Measurements from ENCODE around the gene DDX25.

The DDX25 gene

GRCh38 chr11:125957618-125958332 lies 53.5 kb downstream of the DDX25 start:
- POLR2A ChIA-PET: no interaction called here
- DNase-seq (ENCODE audit: extremely low spot score): no peak
- TF ChIP-seq ZNF384 (IDR thresholded peaks at IDR 0.05): no peak
- TF ChIP-seq FOXK2 (IDR thresholded peaks at IDR 0.05): no peak
- TF ChIP-seq FOXA1 (IDR thresholded peaks at IDR 0.05): no peak
- TF ChIP-seq HDGF (IDR thresholded peaks at IDR 0.05; ENCODE audit: borderline replicate concordance): no peak
- no peak for TF ChIP-seq NFRKB (IDR thresholded peaks at IDR 0.05)
- no peak for TF ChIP-seq BHLHE40 (IDR thresholded peaks at IDR 0.05; ENCODE audit: borderline replicate concordance)
- no peak for TF ChIP-seq L3MBTL2 (conservative IDR thresholded peaks at IDR 0.05)
- TF ChIP-seq TARDBP (IDR thresholded peaks at IDR 0.05): no peak
- TF ChIP-seq FOXM1 (IDR thresholded peaks at IDR 0.05; ENCODE audit: borderline replicate concordance): no peak
- TF ChIP-seq ARNT (IDR thresholded peaks at IDR 0.05): no peak
- no peak for TF ChIP-seq LEF1 (IDR thresholded peaks at IDR 0.05; ENCODE audit: borderline replicate concordance)
- TF ChIP-seq PKNOX1 (IDR thresholded peaks at IDR 0.05): no peak
- TF ChIP-seq CTBP1 (IDR thresholded peaks at IDR 0.05; ENCODE audit: borderline replicate concordance): no peak
- TF ChIP-seq SUZ12 (IDR thresholded peaks at IDR 0.05): no peak
- no peak for TF ChIP-seq SP1 (IDR thresholded peaks at IDR 0.05)
- CTCF ChIA-PET: no interaction called here

- POLR2A ChIA-PET: no interaction called here
- CTCF ChIA-PET: no interaction called here
- no peak for DNase-seq (ENCODE audit: extremely low spot score)
- no peak for TF ChIP-seq NFRKB (IDR thresholded peaks at IDR 0.05)
- TF ChIP-seq ELF4 (IDR thresholded peaks at IDR 0.05): no peak
- TF ChIP-seq PKNOX1 (IDR thresholded peaks at IDR 0.05): no peak
- TF ChIP-seq SUZ12 (IDR thresholded peaks at IDR 0.05): no peak
- TF ChIP-seq FOXA1 (IDR thresholded peaks at IDR 0.05): no peak
Measured at GRCh38 chr11:125958872-125959400, 54.6 kb downstream of the DDX25 start.

GRCh38 chr11:125959511-125959910 lies 55.2 kb downstream of the DDX25 start:
- ChIA-PET CTCF (no interaction called here), POLR2A (no interaction called here)
- TF ChIP-seq L3MBTL2 (conservative IDR thresholded peaks at IDR 0.05) (no peak), HDGF (IDR thresholded peaks at IDR 0.05; ENCODE audit: borderline replicate concordance) (no peak), LEF1 (IDR thresholded peaks at IDR 0.05; ENCODE audit: borderline replicate concordance) (no peak), FOXK2 (IDR thresholded peaks at IDR 0.05) (no peak), ELF4 (IDR thresholded peaks at IDR 0.05) (no peak), FOXM1 (IDR thresholded peaks at IDR 0.05; ENCODE audit: borderline replicate concordance) (no peak), SP1 (IDR thresholded peaks at IDR 0.05) (no peak), CTBP1 (IDR thresholded peaks at IDR 0.05; ENCODE audit: borderline replicate concordance) (no peak), NFRKB (IDR thresholded peaks at IDR 0.05) (no peak), PKNOX1 (IDR thresholded peaks at IDR 0.05) (no peak)
- DNase-seq (ENCODE audit: extremely low spot score): no peak

GRCh38 chr11:125959931-125960330 lies 55.6 kb downstream of the DDX25 start:
- TF ChIP-seq NFRKB (IDR thresholded peaks at IDR 0.05) (no peak), LEF1 (IDR thresholded peaks at IDR 0.05; ENCODE audit: borderline replicate concordance) (no peak), PKNOX1 (IDR thresholded peaks at IDR 0.05) (no peak), BHLHE40 (IDR thresholded peaks at IDR 0.05; ENCODE audit: borderline replicate concordance) (no peak)
- ChIA-PET CTCF (no interaction called here), POLR2A (no interaction called here)
- DNase-seq (ENCODE audit: extremely low spot score): no peak

- ChIA-PET POLR2A (no interaction called here), CTCF (no interaction called here)
- TF ChIP-seq ELF4 (IDR thresholded peaks at IDR 0.05): no peak
- TF ChIP-seq SUZ12 (IDR thresholded peaks at IDR 0.05): no peak
- no peak for TF ChIP-seq ARNT (IDR thresholded peaks at IDR 0.05)
- no peak for TF ChIP-seq L3MBTL2 (conservative IDR thresholded peaks at IDR 0.05)
- no peak for TF ChIP-seq SP1 (IDR thresholded peaks at IDR 0.05)
- TF ChIP-seq BHLHE40 (IDR thresholded peaks at IDR 0.05; ENCODE audit: borderline replicate concordance): no peak
- no peak for TF ChIP-seq NFRKB (IDR thresholded peaks at IDR 0.05)
- no peak for TF ChIP-seq TARDBP (IDR thresholded peaks at IDR 0.05)
- TF ChIP-seq ZNF384 (IDR thresholded peaks at IDR 0.05): no peak
- no peak for TF ChIP-seq FOXA1 (IDR thresholded peaks at IDR 0.05)
- no peak for DNase-seq (ENCODE audit: extremely low spot score)
Measured at GRCh38 chr11:125960771-125961170, 56.5 kb downstream of the DDX25 start.

- no peak for TF ChIP-seq HDGF (IDR thresholded peaks at IDR 0.05; ENCODE audit: borderline replicate concordance)
- no peak for DNase-seq (ENCODE audit: extremely low spot score)
- ChIA-PET POLR2A (no interaction called here), CTCF (no interaction called here)
Measured at GRCh38 chr11:125967515-125967914, 63.2 kb downstream of the DDX25 start.

Measured in HEK293T (cell line).